Left lung (tissue), 10 donors: ENCODE results near the gene USP28. TPM values are rescaled to one million over a fixed set of nuclear protein-coding genes. Genes with fewer than 3 reads are reported as not detected.
"Not testable (repeated sequence)": the region's sequence is repeated elsewhere in the genome, so short reads cannot be mapped to it uniquely, and the experiment has no call there.

Experiments
- ATAC-seq: fragments of 200-7000 bp; cut with Tn5 transposase; one replicate; pipeline ENCODE4 v1.9.1; 2020; ENCODE audit warnings: moderate library complexity
- DNase-seq, 4 donors: peaks; one replicate each; pipeline ENCODE4 v3.0.0-alpha.2; 2013 to 2020
- H3K27ac ChIP-seq, 2 donors: fragments of 200-600 bp; sonication (generic) in 1 of 2; one replicate each; pipeline versions ENCODE4 v1.5.0 to v1.8.0; 2020 to 2021
- H3K27me3 ChIP-seq, 2 donors: fragments of 200-600 bp; sonication (generic) in 1 of 2; one replicate each; pipeline versions ENCODE4 v1.5.0 to v1.8.0; 2020 to 2021
- H3K36me3 ChIP-seq, 2 donors: fragments of 200-600 bp; sonication (generic) in 1 of 2; one replicate each; pipeline versions ENCODE4 v1.5.0 to v1.8.0; 2020 to 2021
- H3K4me1 ChIP-seq, 2 donors: fragments of 200-600 bp; one replicate each; pipeline ENCODE4 v1.8.0; 2021
- H3K4me3 ChIP-seq, 2 donors: fragments of 200-600 bp; sonication (generic) in 1 of 2; one replicate each; pipeline versions ENCODE4 v1.5.0 to v1.8.0; 2020 to 2021; ENCODE audit warnings: mild to moderate bottlenecking in 1 of 2
- H3K9me3 ChIP-seq, 2 donors: fragments of 200-600 bp; sonication (generic) in 1 of 2; one replicate each; pipeline versions ENCODE4 v1.5.0 to v1.8.0; 2020 to 2021
- intact Hi-C, 2 donors: fragments of 100-400 bp; cut with DNase I; formaldehyde crosslinking; loops; one replicate each; pipeline versions ENCODE4 v1.11.2 to v1.14.2; 2022
- polyA plus RNA-seq, 6 donors: library from polyadenylated mRNA; unstranded; fragments of 120-200 nt; gene quantifications; one replicate each; pipeline ENCODE4 v1.2.1, GENCODE V29; 2013; ENCODE audit not compliant: insufficient read length in 6 of 6
- total RNA-seq, 2 donors: library from RNA; stranded (reverse); fragmentation: NEBNext Ultra II Directional; extraction: Animal tissue kit (Norgen Biotek cat#: 25700); gene quantifications; one replicate each; pipeline ENCODE4 v1.2.1, GENCODE V29; 2021
- TF ChIP-seq, protein P1 (sequence below), 2 donors: fragments of 200-600 bp; sonication (generic) in 1 of 2; IDR thresholded peaks; one replicate each; pipeline versions ENCODE4 v1.5.0 to v1.8.0; 2021; ENCODE audit warnings: antibody characterized with exemption in 2 of 2
- donor health status: DM: no; HTN: yes; CAD: no.
- donor health status: DM: no; HTN: no; CAD: no.

USP28 gene
- total and polyA plus RNA-seq, 8 donors = 21.7 to 52.1 (median 39.6) TPM

DNA sequence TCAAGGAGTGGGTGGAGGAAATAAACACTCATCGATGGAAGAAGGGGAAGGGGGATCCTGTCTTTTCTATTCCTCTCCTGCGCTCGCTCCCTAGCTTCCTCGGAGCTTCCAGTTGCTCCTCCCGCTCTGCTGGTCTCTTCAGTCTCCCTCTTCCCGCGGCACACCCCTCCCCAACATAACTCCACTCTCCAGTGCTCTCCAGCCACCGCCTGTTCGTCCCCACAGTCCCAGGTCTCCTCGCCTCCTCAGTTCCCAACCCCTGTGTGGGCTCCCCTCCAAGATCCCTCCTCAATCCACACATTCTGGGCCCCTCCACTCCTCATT is 102.3 kb downstream of the USP28 start:
- Histone ChIP-seq H3K27ac (peak overlapping the region; percentile 63 to 80), H3K36me3 (peaks cover 0 to 20% of the 10 kb centered on the region in 2 donors), H3K27me3 (no peaks in the 10 kb centered on the region), H3K4me1 (peaks cover 0 to 23% of the 10 kb centered on the region in 2 donors), H3K9me3 (no peaks in the 10 kb centered on the region), H3K4me3 (peak overlapping the region; percentile 64 to 71)
- peak in 1 of 4 donors; percentile 52 for DNase-seq
- ATAC-seq = peak; percentile 67
- TF ChIP-seq, protein P1, sequence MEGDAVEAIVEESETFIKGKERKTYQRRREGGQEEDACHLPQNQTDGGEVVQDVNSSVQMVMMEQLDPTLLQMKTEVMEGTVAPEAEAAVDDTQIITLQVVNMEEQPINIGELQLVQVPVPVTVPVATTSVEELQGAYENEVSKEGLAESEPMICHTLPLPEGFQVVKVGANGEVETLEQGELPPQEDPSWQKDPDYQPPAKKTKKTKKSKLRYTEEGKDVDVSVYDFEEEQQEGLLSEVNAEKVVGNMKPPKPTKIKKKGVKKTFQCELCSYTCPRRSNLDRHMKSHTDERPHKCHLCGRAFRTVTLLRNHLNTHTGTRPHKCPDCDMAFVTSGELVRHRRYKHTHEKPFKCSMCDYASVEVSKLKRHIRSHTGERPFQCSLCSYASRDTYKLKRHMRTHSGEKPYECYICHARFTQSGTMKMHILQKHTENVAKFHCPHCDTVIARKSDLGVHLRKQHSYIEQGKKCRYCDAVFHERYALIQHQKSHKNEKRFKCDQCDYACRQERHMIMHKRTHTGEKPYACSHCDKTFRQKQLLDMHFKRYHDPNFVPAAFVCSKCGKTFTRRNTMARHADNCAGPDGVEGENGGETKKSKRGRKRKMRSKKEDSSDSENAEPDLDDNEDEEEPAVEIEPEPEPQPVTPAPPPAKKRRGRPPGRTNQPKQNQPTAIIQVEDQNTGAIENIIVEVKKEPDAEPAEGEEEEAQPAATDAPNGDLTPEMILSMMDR (IDR thresholded peaks at IDR 0.05) = no peak
- intact Hi-C loops = no loop called here

DNA sequence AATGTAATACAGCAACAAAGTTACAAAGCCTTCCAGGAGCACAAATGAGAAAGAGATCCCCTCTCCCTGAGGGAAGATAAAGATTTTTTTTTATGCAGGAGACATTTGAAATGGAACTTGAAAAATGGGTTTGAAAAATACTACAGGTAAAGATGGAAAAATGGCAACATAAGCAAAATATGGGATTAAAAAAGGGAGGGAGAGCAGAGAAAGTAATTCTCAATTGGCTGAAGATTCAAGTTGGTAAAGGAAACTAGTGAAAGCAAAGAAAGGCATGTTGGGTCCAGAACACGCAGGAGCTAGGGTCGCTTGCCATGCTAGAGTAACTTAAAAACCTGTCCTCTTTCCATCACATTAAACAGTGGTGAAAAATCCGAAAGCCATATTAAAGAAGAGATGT is 103.4 kb downstream of the USP28 start:
- ATAC-seq (no peak), DNase-seq (no peak)
- TF ChIP-seq, protein P1 (IDR thresholded peaks at IDR 0.05) = no peak
- Histone ChIP-seq H3K27me3 (no peaks in the 10 kb centered on the region), H3K36me3 (peaks cover 0 to 31% of the 10 kb centered on the region in 2 donors), H3K9me3 (no peaks in the 10 kb centered on the region), H3K27ac (no peak overlapping the region), H3K4me3 (peak overlapping the region in 1 of 2 donors; percentile 71), H3K4me1 (peaks cover 0 to 30% of the 10 kb centered on the region in 2 donors)
- intact Hi-C loops = no loop called here

DNA sequence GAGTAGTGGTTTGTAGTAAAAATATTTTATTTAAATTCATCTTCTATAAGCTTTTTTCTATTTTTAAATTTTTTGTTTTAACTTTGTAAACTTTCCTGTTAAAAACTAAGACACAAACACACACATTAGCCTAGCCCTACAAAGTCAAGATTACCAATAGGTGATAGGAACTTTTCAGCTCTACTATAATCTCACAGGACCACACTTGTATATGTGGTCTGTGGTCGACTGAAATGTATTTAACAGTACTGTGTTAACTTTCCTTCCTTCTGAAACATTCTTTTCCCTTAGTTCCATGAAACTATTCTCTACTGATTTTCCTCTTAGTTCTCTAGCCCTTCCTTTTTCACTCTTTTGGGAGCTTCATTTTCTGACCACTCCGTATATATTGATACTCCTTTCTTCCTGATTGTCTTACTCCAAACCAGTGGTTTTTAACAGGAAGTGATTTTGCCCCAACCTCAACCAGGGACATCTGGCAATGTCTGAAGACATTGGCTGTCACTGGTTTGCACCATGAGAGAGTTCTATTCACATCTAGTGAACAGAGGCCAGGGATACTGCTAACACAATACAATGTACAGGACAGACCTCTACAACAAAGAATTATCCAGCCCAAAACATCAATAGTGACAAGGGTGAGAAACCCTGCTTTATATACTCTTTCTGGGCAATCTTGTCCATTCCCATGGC is 110.7 kb downstream of the USP28 start:
- peaks cover 0 to 10% of the 10 kb centered on the region in 2 donors for H3K4me1 ChIP-seq
- no peak overlapping the region for H3K27ac ChIP-seq
- H3K27me3 ChIP-seq = no peaks in the 10 kb centered on the region
- DNase-seq = no peak
- H3K4me3 ChIP-seq = no peak overlapping the region
- intact Hi-C loops = no loop called here
- peaks cover 0 to 41% of the 10 kb centered on the region in 2 donors for H3K36me3 ChIP-seq
- H3K9me3 ChIP-seq = no peaks in the 10 kb centered on the region
- TF ChIP-seq, protein P1 (IDR thresholded peaks at IDR 0.05) = no peak
- no peak for ATAC-seq

DNA sequence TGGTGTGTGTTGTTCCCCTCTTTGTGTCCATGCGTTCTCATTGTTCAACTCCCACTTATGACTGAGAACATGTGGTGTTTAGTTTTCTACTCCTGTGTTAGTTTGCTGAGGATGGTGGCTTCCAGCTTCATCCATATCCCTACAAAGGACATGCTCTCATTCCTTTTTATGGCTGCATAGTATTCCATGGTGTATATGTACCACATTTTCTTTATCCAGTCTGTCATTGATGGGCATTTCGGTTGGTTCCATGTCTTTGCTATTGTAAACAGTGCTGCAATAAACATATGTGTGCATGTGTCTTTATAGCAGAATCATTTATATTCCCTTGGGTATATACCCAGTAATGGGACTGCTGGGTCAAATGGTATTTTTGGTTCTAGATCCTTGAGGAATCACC is 112.3 kb downstream of the USP28 start:
- H3K27me3 ChIP-seq, intact Hi-C loops, H3K9me3 ChIP-seq, ATAC-seq, H3K27ac ChIP-seq, H3K4me1 ChIP-seq, H3K4me3 ChIP-seq, DNase-seq: not testable (repeated sequence)
- H3K36me3 ChIP-seq = peaks cover 0 to 50% of the 10 kb centered on the region in 2 donors

DNA sequence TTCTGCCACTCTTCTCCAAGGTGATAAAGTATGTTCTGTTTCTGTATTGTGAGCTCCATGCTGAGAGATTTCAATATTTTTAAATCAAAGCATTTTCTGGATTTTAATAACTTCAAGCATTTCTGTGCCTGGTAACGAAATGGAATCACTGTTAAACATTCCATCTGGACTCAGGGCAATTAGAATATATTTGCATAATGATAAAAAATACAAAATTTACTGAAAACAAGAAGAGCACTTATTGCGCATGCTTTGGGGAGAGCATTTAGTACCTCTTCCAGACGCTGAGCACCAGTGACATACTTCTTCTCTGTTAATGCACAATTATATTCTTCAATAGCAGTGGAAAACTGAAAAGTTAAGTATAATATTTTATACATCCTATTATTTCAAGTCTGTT is 115.1 kb downstream of the USP28 start:
- Histone ChIP-seq H3K27me3 (no peaks in the 10 kb centered on the region), H3K4me1 (no peaks in the 10 kb centered on the region), H3K36me3 (peaks cover 0 to 59% of the 10 kb centered on the region in 2 donors), H3K4me3 (no peak overlapping the region), H3K9me3 (no peaks in the 10 kb centered on the region), H3K27ac (no peak overlapping the region)
- TF ChIP-seq, protein P1 (IDR thresholded peaks at IDR 0.05) = no peak
- ATAC-seq = no peak
- no peak for DNase-seq
- intact Hi-C loops = no loop called here

DNA sequence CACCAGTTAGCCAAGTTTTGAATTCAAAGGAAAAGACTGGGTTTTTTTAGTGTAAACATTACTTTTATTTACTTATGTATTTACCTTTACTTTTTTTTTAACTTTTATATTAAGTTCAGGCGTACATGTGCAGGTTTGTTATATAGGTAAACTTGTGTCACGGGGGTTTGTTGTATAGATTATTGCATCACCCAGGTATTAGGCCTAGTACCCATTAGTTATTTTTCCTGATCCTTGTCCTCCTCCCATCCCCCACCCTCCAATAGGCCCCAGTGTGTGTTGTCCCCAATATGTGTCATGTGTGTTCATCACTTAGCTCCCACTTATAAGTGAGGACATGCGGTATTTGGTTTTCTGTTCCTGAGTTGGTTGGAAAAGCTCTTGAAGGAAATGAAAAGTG is 122.4 kb downstream of the USP28 start:
- no peak for ATAC-seq
- no peak for DNase-seq
- Histone ChIP-seq H3K9me3 (no peaks in the 10 kb centered on the region), H3K27me3 (no peaks in the 10 kb centered on the region), H3K27ac (no peak overlapping the region), H3K4me3 (no peak overlapping the region), H3K36me3 (peaks cover 0 to 74% of the 10 kb centered on the region in 2 donors), H3K4me1 (no peaks in the 10 kb centered on the region)
- intact Hi-C loops = no loop called here
- TF ChIP-seq, protein P1 (IDR thresholded peaks at IDR 0.05) = no peak
